ENCODE data around the gene ITGA7. TPM values are rescaled to one million over a fixed set of nuclear protein-coding genes. Genes with fewer than 3 reads are reported as not detected.
A peak's percentile ranks its signal among the peaks of the same experiment; 100 is the strongest.

Gene ITGA7
- total RNA-seq, 4 donors from 2014 or later = 7.9 to 16.9 (median 9.8) TPM

DNA sequence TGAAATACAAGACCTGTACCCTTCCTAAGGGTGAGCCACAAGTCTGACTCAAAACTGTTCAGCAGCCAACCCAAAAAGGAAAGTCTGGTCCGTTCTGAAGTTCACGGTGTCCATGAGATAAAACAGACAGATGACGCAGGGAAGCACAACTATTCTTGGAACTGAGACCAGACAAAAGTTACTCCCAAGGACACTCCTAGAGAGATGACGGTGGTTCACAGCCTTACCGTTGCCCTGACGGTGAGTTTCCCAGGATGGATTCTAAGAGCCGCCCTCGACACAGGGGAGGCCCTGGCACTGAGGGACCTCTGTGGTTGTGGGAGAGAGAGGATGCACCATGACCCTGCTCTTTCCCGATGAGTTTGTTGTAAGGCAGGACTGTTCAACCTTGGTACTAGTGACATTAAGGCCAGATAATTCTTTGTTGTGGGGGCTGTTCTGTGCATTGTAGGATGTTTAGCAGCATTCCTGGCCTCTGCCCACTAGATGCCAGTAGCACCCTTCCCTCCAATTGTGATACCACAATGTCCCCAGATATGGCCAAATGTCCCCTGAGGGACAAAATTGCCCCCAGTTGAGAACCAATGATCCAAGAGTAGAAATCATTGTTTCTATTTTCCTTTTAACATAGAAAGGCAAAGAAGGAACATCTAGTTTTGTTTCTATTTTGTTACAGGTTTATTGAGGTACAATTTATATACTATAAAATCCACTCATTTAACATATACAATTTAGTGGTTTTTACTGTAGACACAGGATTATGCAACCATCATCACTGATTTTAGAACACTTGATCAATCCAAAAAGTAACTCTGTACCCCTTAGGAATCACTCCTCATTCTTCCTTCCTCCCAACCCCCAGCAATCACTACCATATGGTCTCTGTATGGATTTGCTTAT lies 48.0 kb downstream of the ITGA7 start:
- no peak for DNase-seq
- intact Hi-C loops (cut with DNase I) = no loop called here
- H3K27ac ChIP-seq = no peak overlapping the region

DNA sequence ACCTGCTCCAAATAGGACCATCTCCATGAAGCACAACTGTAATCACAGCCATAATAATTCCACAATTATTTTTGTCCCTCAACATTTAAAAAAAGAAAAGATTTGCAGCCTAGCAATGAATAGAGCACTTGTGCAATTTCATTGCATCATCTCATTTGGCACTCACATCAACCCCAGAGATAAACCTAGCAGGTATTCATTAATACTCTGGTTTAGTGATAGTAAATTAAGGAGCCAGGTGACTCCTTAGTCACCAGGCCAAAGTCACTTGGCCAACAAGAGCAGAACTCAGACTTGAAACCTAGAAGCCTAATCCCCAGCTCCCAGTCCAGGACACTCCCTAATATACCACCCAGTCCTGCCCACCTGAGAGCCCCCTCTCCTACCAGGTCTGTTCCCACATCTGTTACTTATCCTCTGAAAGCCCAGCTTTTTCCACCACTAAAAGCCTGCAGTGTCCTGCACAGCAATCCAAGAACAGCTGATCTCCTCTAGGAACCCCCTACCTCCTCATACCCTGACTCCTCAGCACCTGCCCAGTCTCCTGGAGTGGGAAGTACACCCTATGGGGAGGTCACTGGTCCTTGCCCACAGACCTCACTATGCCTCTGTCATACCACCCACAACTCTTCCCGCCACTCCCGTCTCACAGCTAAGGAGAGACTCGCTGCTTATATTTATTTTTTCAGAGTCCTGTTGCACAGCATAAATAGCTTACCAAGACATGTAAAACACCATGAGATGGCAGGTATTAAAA lies 48.9 kb downstream of the ITGA7 start:
- Histone ChIP-seq H3K27me3 (no peaks in the 10 kb centered on the region), H3K4me1 (no peaks in the 10 kb centered on the region), H3K9me3 (no peaks in the 10 kb centered on the region), H3K4me3 (replicated peaks in 1 of 3) (no peak overlapping the region), H3K36me3 (no peaks in the 10 kb centered on the region), H3K27ac (no peak overlapping the region)
- TF ChIP-seq, protein P1, sequence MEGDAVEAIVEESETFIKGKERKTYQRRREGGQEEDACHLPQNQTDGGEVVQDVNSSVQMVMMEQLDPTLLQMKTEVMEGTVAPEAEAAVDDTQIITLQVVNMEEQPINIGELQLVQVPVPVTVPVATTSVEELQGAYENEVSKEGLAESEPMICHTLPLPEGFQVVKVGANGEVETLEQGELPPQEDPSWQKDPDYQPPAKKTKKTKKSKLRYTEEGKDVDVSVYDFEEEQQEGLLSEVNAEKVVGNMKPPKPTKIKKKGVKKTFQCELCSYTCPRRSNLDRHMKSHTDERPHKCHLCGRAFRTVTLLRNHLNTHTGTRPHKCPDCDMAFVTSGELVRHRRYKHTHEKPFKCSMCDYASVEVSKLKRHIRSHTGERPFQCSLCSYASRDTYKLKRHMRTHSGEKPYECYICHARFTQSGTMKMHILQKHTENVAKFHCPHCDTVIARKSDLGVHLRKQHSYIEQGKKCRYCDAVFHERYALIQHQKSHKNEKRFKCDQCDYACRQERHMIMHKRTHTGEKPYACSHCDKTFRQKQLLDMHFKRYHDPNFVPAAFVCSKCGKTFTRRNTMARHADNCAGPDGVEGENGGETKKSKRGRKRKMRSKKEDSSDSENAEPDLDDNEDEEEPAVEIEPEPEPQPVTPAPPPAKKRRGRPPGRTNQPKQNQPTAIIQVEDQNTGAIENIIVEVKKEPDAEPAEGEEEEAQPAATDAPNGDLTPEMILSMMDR (IDR thresholded peaks at IDR 0.05) = no peak
- no peak for TF ChIP-seq POLR2A (IDR thresholded peaks at IDR 0.05)
- intact Hi-C loops (cut with DNase I) = no loop called here
- DNase-seq = no peak
- 93% methylated on average over 3 of the region's 3 CpGs for WGBS, 2 donors

More for the DNA sequence above, 48.0 kb downstream of the ITGA7 start:
- no peaks in the 10 kb centered on the region for H3K36me3 ChIP-seq
- WGBS, 2 donors = 73 to 84% methylated on average over 9 of the region's 9 CpGs
- H3K4me1 ChIP-seq = no peaks in the 10 kb centered on the region
- no peak overlapping the region for H3K4me3 ChIP-seq (replicated peaks in 1 of 3)
- no peaks in the 10 kb centered on the region for H3K27me3 ChIP-seq
- no peaks in the 10 kb centered on the region for H3K9me3 ChIP-seq
- TF ChIP-seq POLR2A (IDR thresholded peaks at IDR 0.05) = no peak
- TF ChIP-seq, protein P1 (IDR thresholded peaks at IDR 0.05) = peak in 3 of 6 experiments; percentile 22 to 37 (median 31)

DNA sequence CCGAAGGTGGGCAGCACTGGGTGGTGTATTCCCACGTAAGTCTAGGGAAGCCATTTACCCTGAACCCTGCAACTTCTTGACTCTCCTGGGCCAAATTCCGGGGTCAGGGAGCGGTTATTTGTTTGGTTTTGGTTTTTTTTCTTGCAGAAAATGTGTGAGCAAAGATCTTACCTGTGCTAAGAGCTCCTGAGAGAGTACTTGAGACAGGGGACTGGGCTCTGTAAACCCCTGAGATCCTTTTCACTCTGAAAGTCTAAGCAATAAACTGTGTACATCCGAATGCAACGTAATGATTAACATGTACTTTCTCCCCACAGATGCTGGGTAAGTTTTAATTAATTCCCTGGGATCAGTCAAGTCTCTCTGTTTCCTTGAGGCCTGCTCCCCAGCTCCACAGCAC lies 49.5 kb downstream of the ITGA7 start:
- no peak for DNase-seq
- TF ChIP-seq, protein P1 (IDR thresholded peaks at IDR 0.05) = no peak
- TF ChIP-seq POLR2A (IDR thresholded peaks at IDR 0.05) = no peak
- H3K36me3 ChIP-seq = no peaks in the 10 kb centered on the region
- H3K4me1 ChIP-seq = no peaks in the 10 kb centered on the region
- no peaks in the 10 kb centered on the region for H3K27me3 ChIP-seq
- 48 to 53% methylated on average over 6 of the region's 6 CpGs for WGBS, 2 donors
- no peak overlapping the region for H3K27ac ChIP-seq
- no peaks in the 10 kb centered on the region for H3K9me3 ChIP-seq
- H3K4me3 ChIP-seq (replicated peaks in 1 of 3) = no peak overlapping the region
- intact Hi-C loops (cut with DNase I) = no loop called here

DNA sequence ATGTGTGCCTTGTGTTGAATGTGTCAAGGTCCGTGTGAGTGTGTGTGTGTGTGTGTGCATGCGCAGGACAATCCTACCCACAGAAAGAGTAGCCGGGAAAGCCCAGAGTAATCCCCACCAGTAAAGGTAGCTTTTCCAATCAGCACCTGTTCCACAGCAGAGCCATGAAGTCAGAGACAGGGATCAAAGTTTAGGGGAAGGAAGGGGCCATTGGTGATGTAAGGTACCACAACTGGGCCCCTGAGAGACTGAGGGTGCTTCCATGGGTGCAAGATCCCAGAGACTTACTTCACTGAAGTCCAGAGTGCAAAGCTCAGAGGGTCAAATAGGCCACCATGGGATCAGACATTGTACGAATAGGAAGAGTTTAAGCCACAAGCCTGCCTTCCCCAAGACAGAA lies 50.5 kb downstream of the ITGA7 start:
- no peaks in the 10 kb centered on the region for H3K9me3 ChIP-seq
- H3K27me3 ChIP-seq = no peaks in the 10 kb centered on the region
- TF ChIP-seq POLR2A (IDR thresholded peaks at IDR 0.05) = no peak
- TF ChIP-seq, protein P1 (IDR thresholded peaks at IDR 0.05) = no peak
- no peak for DNase-seq
- H3K27ac ChIP-seq = no peak overlapping the region
- WGBS, 2 donors = 81 to 88% methylated on average over 4 of the region's 4 CpGs
- H3K4me1 ChIP-seq = no peaks in the 10 kb centered on the region
- intact Hi-C loops (cut with DNase I) = no loop called here
- H3K4me3 ChIP-seq (replicated peaks in 1 of 3) = no peak overlapping the region
- H3K36me3 ChIP-seq = no peaks in the 10 kb centered on the region
